Right lobe of liver (tissue), 4 donors: ENCODE data around the gene PAXX.

Source experiments
- CTCF ChIP-seq, 4 donors: fragments of 200-600 bp in 3 of 4; fragments of 450-650 bp in 1 of 4; IDR thresholded peaks; one replicate each; pipeline versions ENCODE4 v1.5.1 to v1.8.0; 2016 to 2022; ENCODE audit warnings: antibody characterized with exemption in 4 of 4, mild to moderate bottlenecking in 2 of 4
- POLR2A ChIP-seq: fragments of 450-650 bp; IDR thresholded peaks from one replicate; pipeline ENCODE4 v1.6.1; 2017; ENCODE audit warnings: antibody characterized with exemption, mild to moderate bottlenecking
- donor health status: DM: no; HTN: no; CAD: no.
- donor health status: DM: no; HTN: no; CAD: no.
- donor health status: DM: no; HTN: yes; CAD: no.

- TF ChIP-seq CTCF (IDR thresholded peaks at IDR 0.05) (no peak), POLR2A (no peak)
These were observed 18.3 kb upstream of the PAXX start for GRCh38 chr9:136973618-136974617.
